Neural crest cell (in vitro differentiated cells): ENCODE results near the gene TANC1. TPM values are rescaled to one million over a fixed set of nuclear protein-coding genes. Genes with fewer than 3 reads are reported as not detected.

Experiments used
- DNase-seq: peaks from one replicate; pipeline ENCODE4 v3.0.0; 2021; ENCODE audit warnings: low read depth, mixed read lengths, low spot score
- H3K27ac Mint-ChIP-seq: one replicate; pipeline ENCODE4 v1.8.0; 2021; ENCODE audit warnings: mild to moderate bottlenecking, mixed read lengths; ENCODE audit not compliant: unreplicated experiment
- H3K27me3 Mint-ChIP-seq: 2 replicates; pipeline ENCODE4 v1.8.0; 2021; ENCODE audit warnings: low read depth, mild to moderate bottlenecking, mixed read lengths
- H3K36me3 Mint-ChIP-seq: 2 replicates; pipeline ENCODE4 v1.8.0; 2021; ENCODE audit warnings: low read depth, mild to moderate bottlenecking, mixed read lengths
- H3K4me1 Mint-ChIP-seq: 2 replicates; pipeline ENCODE4 v1.8.0; 2021; ENCODE audit warnings: mixed read lengths
- H3K4me3 Mint-ChIP-seq: one replicate; pipeline ENCODE4 v1.8.0; 2021; ENCODE audit warnings: mild to moderate bottlenecking, mixed read lengths
- H3K9me3 Mint-ChIP-seq: 2 replicates; pipeline ENCODE4 v1.8.0; 2021; ENCODE audit warnings: mixed read lengths
- total RNA-seq: library from RNA; stranded (reverse); gene quantifications from 2 replicates; pipeline ENCODE4 v1.2.1, GENCODE V29; 2021
- TF ChIP-seq, protein P1 (sequence below): fragments of 200-600 bp; sonication (generic); conservative IDR thresholded peaks from 2 replicates; pipeline ENCODE4 v1.5.0; 2021; ENCODE audit warnings: antibody characterized with exemption, mild to moderate bottlenecking

TANC1 gene
- total RNA-seq, 1 donor from 2014 or later = 13.2 TPM

DNA sequence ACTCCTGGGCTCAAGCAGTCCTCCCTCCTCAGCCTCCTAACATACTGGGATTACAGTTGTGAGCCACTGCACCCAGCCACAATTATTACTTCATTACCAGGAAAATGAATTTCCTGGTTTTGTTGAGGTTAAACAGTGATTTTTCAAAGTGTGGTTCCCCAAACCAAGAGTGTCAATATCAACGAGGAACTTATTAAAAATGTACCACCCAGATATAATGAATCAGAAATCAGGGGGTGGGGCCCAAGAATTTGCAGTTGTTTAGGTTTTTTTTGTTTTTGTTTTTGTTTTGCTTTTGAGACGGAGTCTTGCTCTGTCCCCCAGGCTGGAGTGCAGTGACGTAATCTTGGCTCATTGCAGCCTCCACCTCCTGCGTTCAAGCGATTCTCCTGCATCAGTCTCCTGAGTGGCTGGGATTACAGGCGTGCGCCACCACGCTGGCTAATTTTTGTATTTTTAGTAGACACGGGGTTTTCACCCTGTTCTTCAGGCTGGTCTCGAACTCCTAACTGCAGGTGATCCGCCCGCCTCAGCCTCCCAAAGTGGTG, 224.0 kb downstream of the TANC1 start:
- Mint-ChIP-seq H3K4me1 (peaks cover 7% of the 10 kb centered on the region), H3K36me3 (no peaks in the 10 kb centered on the region), H3K27ac (no peak overlapping the region), H3K4me3 (no peak overlapping the region), H3K27me3 (no peaks in the 10 kb centered on the region), H3K9me3 (no peaks in the 10 kb centered on the region)
- TF ChIP-seq, protein P1, sequence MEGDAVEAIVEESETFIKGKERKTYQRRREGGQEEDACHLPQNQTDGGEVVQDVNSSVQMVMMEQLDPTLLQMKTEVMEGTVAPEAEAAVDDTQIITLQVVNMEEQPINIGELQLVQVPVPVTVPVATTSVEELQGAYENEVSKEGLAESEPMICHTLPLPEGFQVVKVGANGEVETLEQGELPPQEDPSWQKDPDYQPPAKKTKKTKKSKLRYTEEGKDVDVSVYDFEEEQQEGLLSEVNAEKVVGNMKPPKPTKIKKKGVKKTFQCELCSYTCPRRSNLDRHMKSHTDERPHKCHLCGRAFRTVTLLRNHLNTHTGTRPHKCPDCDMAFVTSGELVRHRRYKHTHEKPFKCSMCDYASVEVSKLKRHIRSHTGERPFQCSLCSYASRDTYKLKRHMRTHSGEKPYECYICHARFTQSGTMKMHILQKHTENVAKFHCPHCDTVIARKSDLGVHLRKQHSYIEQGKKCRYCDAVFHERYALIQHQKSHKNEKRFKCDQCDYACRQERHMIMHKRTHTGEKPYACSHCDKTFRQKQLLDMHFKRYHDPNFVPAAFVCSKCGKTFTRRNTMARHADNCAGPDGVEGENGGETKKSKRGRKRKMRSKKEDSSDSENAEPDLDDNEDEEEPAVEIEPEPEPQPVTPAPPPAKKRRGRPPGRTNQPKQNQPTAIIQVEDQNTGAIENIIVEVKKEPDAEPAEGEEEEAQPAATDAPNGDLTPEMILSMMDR = no peak
- no peak for DNase-seq

DNA sequence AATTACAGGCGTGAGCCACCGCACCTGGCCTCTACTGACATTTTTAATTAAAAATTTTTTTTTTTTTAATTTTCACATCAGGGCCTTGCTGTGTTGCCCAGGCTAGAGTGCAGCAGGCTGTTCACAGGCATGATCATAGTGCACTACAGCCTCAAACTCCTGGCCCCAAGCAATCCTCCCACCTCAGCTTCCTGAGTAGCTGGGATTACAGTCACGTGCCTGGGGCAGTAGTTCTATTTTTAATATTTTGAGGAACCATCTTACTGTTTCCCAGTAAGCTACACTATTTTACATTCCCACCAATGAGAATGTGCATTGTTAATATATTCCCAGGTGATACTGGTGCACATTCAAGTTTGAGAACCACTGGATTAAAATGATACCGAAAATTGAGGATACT, 225.4 kb downstream of the TANC1 start:
- Mint-ChIP-seq H3K36me3 (no peaks in the 10 kb centered on the region), H3K4me3 (no peak overlapping the region), H3K4me1 (peaks cover 7% of the 10 kb centered on the region), H3K9me3 (no peaks in the 10 kb centered on the region), H3K27ac (no peak overlapping the region), H3K27me3 (no peaks in the 10 kb centered on the region)
- no peak for DNase-seq
- TF ChIP-seq, protein P1 = no peak

DNA sequence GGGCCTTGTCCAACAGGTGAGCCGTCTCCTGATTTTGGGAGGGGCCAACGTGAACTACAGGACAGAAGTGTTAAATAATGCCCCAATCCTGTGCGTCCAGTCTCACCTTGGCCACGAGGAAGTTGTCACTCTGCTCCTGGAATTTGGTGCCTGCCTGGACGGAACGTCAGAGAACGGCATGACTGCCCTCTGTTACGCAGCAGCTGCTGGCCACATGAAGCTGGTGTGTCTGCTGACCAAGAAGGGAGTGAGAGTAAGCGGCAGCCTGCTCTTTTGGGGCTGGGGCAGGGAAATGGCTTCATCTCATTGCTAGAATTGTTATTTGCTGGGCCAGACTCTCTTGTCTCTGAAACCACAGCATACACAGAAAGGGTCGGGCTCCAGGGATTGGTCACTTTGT, 225.8 kb downstream of the TANC1 start:
- no peaks in the 10 kb centered on the region for H3K9me3 Mint-ChIP-seq
- no peak for DNase-seq
- no peak overlapping the region for H3K27ac Mint-ChIP-seq
- peaks cover 7% of the 10 kb centered on the region for H3K4me1 Mint-ChIP-seq
- H3K4me3 Mint-ChIP-seq = no peak overlapping the region
- TF ChIP-seq, protein P1 = no peak
- H3K27me3 Mint-ChIP-seq = no peaks in the 10 kb centered on the region
- no peaks in the 10 kb centered on the region for H3K36me3 Mint-ChIP-seq

- no peak overlapping the region for H3K4me3 Mint-ChIP-seq
- TF ChIP-seq, protein P1 = no peak
- no peaks in the 10 kb centered on the region for H3K27me3 Mint-ChIP-seq
- peaks cover 9% of the 10 kb centered on the region for H3K4me1 Mint-ChIP-seq
- peaks cover 1% of the 10 kb centered on the region for H3K36me3 Mint-ChIP-seq
- H3K9me3 Mint-ChIP-seq = no peaks in the 10 kb centered on the region
- no peak for DNase-seq
- no peak overlapping the region for H3K27ac Mint-ChIP-seq
Measured at GRCh38 chr2:159195697-159196096, 227.3 kb downstream of the TANC1 start.

DNA sequence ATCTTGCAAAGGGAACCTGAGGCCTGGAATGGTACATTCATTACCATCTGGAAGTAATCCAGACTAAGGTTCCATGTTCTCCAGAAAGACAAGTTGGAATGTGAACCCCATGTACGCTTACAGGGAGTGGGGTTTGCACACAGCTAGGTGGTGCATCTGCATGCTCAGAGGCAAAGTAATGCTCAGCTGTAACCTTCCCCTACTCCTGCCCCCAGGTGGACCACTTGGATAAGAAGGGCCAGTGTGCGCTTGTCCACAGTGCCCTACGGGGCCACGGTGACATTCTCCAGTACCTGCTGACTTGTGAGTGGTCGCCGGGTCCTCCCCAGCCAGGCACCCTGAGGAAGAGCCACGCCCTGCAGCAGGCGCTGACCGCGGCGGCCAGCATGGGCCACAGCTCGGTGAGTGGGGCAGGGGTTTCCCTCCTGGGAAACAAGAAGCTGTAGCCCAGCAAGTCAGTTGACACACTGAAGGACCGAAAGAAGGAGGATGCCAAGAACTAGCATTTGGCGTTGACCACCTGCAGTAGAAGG, 228.0 kb downstream of the TANC1 start:
- H3K36me3 Mint-ChIP-seq = peaks cover 3% of the 10 kb centered on the region
- no peak overlapping the region for H3K27ac Mint-ChIP-seq
- H3K27me3 Mint-ChIP-seq = no peaks in the 10 kb centered on the region
- H3K4me3 Mint-ChIP-seq = no peak overlapping the region
- TF ChIP-seq, protein P1 = no peak
- DNase-seq = no peak
- no peaks in the 10 kb centered on the region for H3K9me3 Mint-ChIP-seq
- H3K4me1 Mint-ChIP-seq = peaks cover 16% of the 10 kb centered on the region
